OCI-LY1 (cell line): ENCODE data around the gene RCN1.

Experiments
- H2AFZ ChIP-seq: fragments of 200-600 bp; sonication (generic), shearing (Covaris generic); 2 replicates; pipeline ENCODE4 v1.6.0; 2014; ENCODE audit warnings: antibody characterized with exemption, mild to moderate bottlenecking, low read length
- H3F3A ChIP-seq: fragments of 200-600 bp; sonication (generic), shearing (Covaris generic); 2 replicates; pipeline ENCODE4 v1.6.0; 2014; ENCODE audit warnings: mild to moderate bottlenecking, antibody characterized with exemption, low read length, moderate library complexity; ENCODE audit not compliant: insufficient read depth
- H3K27ac ChIP-seq: fragments of 200-600 bp; sonication (generic); 2 replicates; pipeline ENCODE4 v1.5.1; 2014; ENCODE audit warnings: low read length, mixed run types, mild to moderate bottlenecking, low read depth; ENCODE audit not compliant: poor library complexity, severe bottlenecking
- H3K27me3 ChIP-seq: fragments of 200-600 bp; sonication (generic); 2 replicates; pipeline ENCODE4 v1.6.0; 2014; ENCODE audit warnings: antibody characterized with exemption, mild to moderate bottlenecking, low read length, moderate library complexity; ENCODE audit not compliant: insufficient read depth
- H3K36me3 ChIP-seq: fragments of 200-600 bp; sonication (generic); 2 replicates; pipeline ENCODE4 v1.6.1; 2014; ENCODE audit warnings: mild to moderate bottlenecking, antibody characterized with exemption, low read length, moderate library complexity, mixed read lengths; ENCODE audit not compliant: insufficient read depth
- H3K4me1 ChIP-seq: fragments of 200-600 bp; sonication (generic); 2 replicates; pipeline ENCODE4 v1.5.1; 2014; ENCODE audit warnings: mild to moderate bottlenecking, low read length, moderate library complexity; ENCODE audit not compliant: insufficient read depth, severe bottlenecking
- H3K4me2 ChIP-seq: fragments of 200-600 bp; sonication (generic), shearing (Covaris generic); 2 replicates; pipeline ENCODE4 v1.6.1; 2014; ENCODE audit warnings: low read length
- H3K4me3 ChIP-seq: fragments of 200-600 bp; sonication (generic); 2 replicates; pipeline ENCODE4 v1.5.1; 2014; ENCODE audit warnings: low read length, low read depth, mild to moderate bottlenecking, mixed read lengths; ENCODE audit not compliant: poor library complexity, severe bottlenecking
- H3K79me2 ChIP-seq: fragments of 200-600 bp; shearing (Covaris generic); 2 replicates; pipeline ENCODE4 v1.6.1; 2016; ENCODE audit warnings: mixed run types, low read length, mixed read lengths; ENCODE audit not compliant: insufficient read depth
- H3K9ac ChIP-seq: fragments of 200-600 bp; sonication (generic), shearing (Covaris generic); 2 replicates; pipeline ENCODE4 v1.6.1; 2014; ENCODE audit warnings: mild to moderate bottlenecking, low read length, mixed read lengths
- H3K9me2 ChIP-seq: fragments of 200-600 bp; sonication (generic), shearing (Covaris generic); 2 replicates; pipeline ENCODE4 v1.6.1; 2014; ENCODE audit warnings: low read depth, mild to moderate bottlenecking, low read length, mixed read lengths
- H3K9me3 ChIP-seq: fragments of 200-600 bp; shearing (Covaris generic); 2 replicates; pipeline ENCODE4 v1.6.1; 2014; ENCODE audit warnings: low read length, mixed read lengths
- H4K20me1 ChIP-seq: fragments of 200-600 bp; sonication (generic), shearing (Covaris generic); 2 replicates; pipeline ENCODE4 v1.6.0; 2016; ENCODE audit warnings: mild to moderate bottlenecking, low read length; ENCODE audit not compliant: insufficient read depth
- CTCF ChIP-seq: fragments of 200-600 bp; sonication (generic), shearing (Covaris generic); IDR thresholded peaks from 2 replicates; pipeline ENCODE4 v1.5.1; 2017; ENCODE audit warnings: mild to moderate bottlenecking, antibody characterized with exemption, low read length, moderate library complexity, mixed read lengths
- EZH2 ChIP-seq: fragments of 200-600 bp; sonication (generic), shearing (Covaris generic); IDR thresholded peaks from 2 replicates; pipeline ENCODE4 v1.8.0; 2017; ENCODE audit warnings: borderline replicate concordance, mixed run types, mild to moderate bottlenecking, antibody characterized with exemption, low read length, moderate library complexity, mixed read lengths

The RCN1 gene

GRCh38 chr11:32053151-32053888, 37.6 kb upstream of the RCN1 start:
- no peaks in the 10 kb centered on the region for H3K27me3 ChIP-seq
- H3F3A ChIP-seq, result no peaks in the 10 kb centered on the region
- no peaks in the 10 kb centered on the region for H3K9me3 ChIP-seq
- H3K9ac ChIP-seq, result no peak overlapping the region
- H3K4me2 ChIP-seq, result no peak overlapping the region
- H3K27ac ChIP-seq, result no peak overlapping the region
- H4K20me1 ChIP-seq, result no peaks in the 10 kb centered on the region
- H3K9me2 ChIP-seq, result no peaks in the 10 kb centered on the region
- no peaks in the 10 kb centered on the region for H3K36me3 ChIP-seq
- H2AFZ ChIP-seq, result no peak overlapping the region
- H3K4me1 ChIP-seq, result no peaks in the 10 kb centered on the region
- H3K4me3 ChIP-seq, result no peak overlapping the region
- no peaks in the 10 kb centered on the region for H3K79me2 ChIP-seq
- TF ChIP-seq EZH2, result no peak
- TF ChIP-seq CTCF, result no peak

GRCh38 chr11:32055861-32056260, 35.0 kb upstream of the RCN1 start:
- H3K27ac ChIP-seq, result no peak overlapping the region
- no peaks in the 10 kb centered on the region for H3K27me3 ChIP-seq
- no peaks in the 10 kb centered on the region for H3F3A ChIP-seq
- TF ChIP-seq CTCF, result no peak
- no peak for TF ChIP-seq EZH2
- no peak overlapping the region for H2AFZ ChIP-seq
- H3K9ac ChIP-seq, result no peak overlapping the region
- no peaks in the 10 kb centered on the region for H3K9me2 ChIP-seq
- no peak overlapping the region for H3K4me3 ChIP-seq
- H3K4me1 ChIP-seq, result no peaks in the 10 kb centered on the region
- no peak overlapping the region for H3K4me2 ChIP-seq
- H4K20me1 ChIP-seq, result no peaks in the 10 kb centered on the region
- no peaks in the 10 kb centered on the region for H3K36me3 ChIP-seq
- no peaks in the 10 kb centered on the region for H3K79me2 ChIP-seq
- H3K9me3 ChIP-seq, result no peaks in the 10 kb centered on the region

- TF ChIP-seq EZH2, result no peak
- TF ChIP-seq CTCF, result no peak
- H3K9me3 ChIP-seq, result no peaks in the 10 kb centered on the region
- H3K4me1 ChIP-seq, result no peaks in the 10 kb centered on the region
These were observed 34.4 kb upstream of the RCN1 start for GRCh38 chr11:32056438-32056837.

More at GRCh38 chr11:32056438-32056837, 34.4 kb upstream of the RCN1 start:
- H3K9ac ChIP-seq, result no peak overlapping the region
- H2AFZ ChIP-seq, result no peak overlapping the region
- no peak overlapping the region for H3K27ac ChIP-seq
- no peaks in the 10 kb centered on the region for H3K9me2 ChIP-seq
- H3K79me2 ChIP-seq, result no peaks in the 10 kb centered on the region
- no peaks in the 10 kb centered on the region for H3K27me3 ChIP-seq
- no peaks in the 10 kb centered on the region for H3F3A ChIP-seq
- H3K4me2 ChIP-seq, result no peak overlapping the region
- no peak overlapping the region for H3K4me3 ChIP-seq
- no peaks in the 10 kb centered on the region for H3K36me3 ChIP-seq
- H4K20me1 ChIP-seq, result no peaks in the 10 kb centered on the region
